ENCODE data around the gene USP34. TPM values are rescaled to one million over a fixed set of nuclear protein-coding genes. Genes with fewer than 3 reads are reported as not detected.

The USP34 gene
- total and polyA plus RNA-seq, 2 of the 8 experiments (the other 6 are each of a cell fraction or from before 2014, with no cell fraction given): 56.7 to 91.7 TPM

- H3K18ac ChIP-seq (ENCODE audit: extremely low read depth, low read length): no peak overlapping the region
- no peak overlapping the region for H2BK120ac ChIP-seq (replicated peaks; ENCODE audit: low read depth, low read length)
- no peak overlapping the region for H3K4me2 ChIP-seq (ENCODE audit: insufficient read depth in 1 of 2, low read depth in 2 of 2, low read length in 2 of 2)
- H3K23ac ChIP-seq (ENCODE audit: insufficient read length): no peak overlapping the region
- TF ChIP-seq CEBPB (IDR thresholded peaks at IDR 0.05; ENCODE audit: low read depth, low read length) (no peak), CREB1 (IDR thresholded peaks at IDR 0.05) (no peak), NRF1 (IDR thresholded peaks at IDR 0.05; ENCODE audit: low read depth, low read length) (no peak), ASH2L (IDR thresholded peaks at IDR 0.05; ENCODE audit: low read length) (no peak), FOSL1 (IDR thresholded peaks at IDR 0.05; ENCODE audit: insufficient read depth, low read depth, low read length) (no peak), MAFK (IDR thresholded peaks at IDR 0.05; ENCODE audit: low read depth, low read length) (no peak), SRF (IDR thresholded peaks at IDR 0.05; ENCODE audit: low read depth, low read length) (no peak), HDAC6 (IDR thresholded peaks at IDR 0.05; ENCODE audit: low read depth, low read length) (no peak), JUN (IDR thresholded peaks at IDR 0.05; ENCODE audit: low read depth, low read length) (no peak), TAF1 (IDR thresholded peaks at IDR 0.05; ENCODE audit: low read depth, low read length) (no peak), JUND (IDR thresholded peaks at IDR 0.05; ENCODE audit: low read length) (no peak), GABPA (IDR thresholded peaks at IDR 0.05; ENCODE audit: borderline replicate concordance, insufficient read depth, low read length) (no peak), ZNF274 (IDR thresholded peaks at IDR 0.05; ENCODE audit: borderline replicate concordance, extremely low read depth, low read length) (no peak), SAP30 (IDR thresholded peaks at IDR 0.05; ENCODE audit: insufficient read depth, insufficient replicate concordance, low read length) (no peak), TAF7 (optimal IDR thresholded peaks at IDR 0.05; ENCODE audit: borderline replicate concordance, low read depth, low read length) (no peak), CBX5 (IDR thresholded peaks at IDR 0.05; ENCODE audit: low read depth, low read length) (no peak)
- H3K14ac ChIP-seq (ENCODE audit: insufficient read length): no peak overlapping the region
- H3K79me1 ChIP-seq (ENCODE audit: low read depth, low read length): no peaks in the 10 kb centered on the region; the same call in 1 of the 2 replicates
- H4K8ac ChIP-seq (ENCODE audit: extremely low read depth, insufficient read depth, low read length): no peak overlapping the region
- no peak overlapping the region for H3K9ac ChIP-seq (replicated peaks in 1 of 4; ENCODE audit: extremely low read depth in 1 of 4, low read depth in 3 of 4, low read length in 3 of 4)
- H2AFZ ChIP-seq (ENCODE audit: low read length): no peak overlapping the region
- no peaks in the 10 kb centered on the region; the same call in 1 of the 2 replicates for H3K23me2 ChIP-seq (ENCODE audit: low read depth, low read length)
- no peaks in the 10 kb centered on the region for H3K79me2 ChIP-seq (ENCODE audit: control insufficient read depth in 1 of 2, insufficient read depth in 2 of 2, low read length in 2 of 2)
- peaks cover 15 to 89% (median 58%) of the 10 kb centered on the region in 4 experiments for H3K36me3 ChIP-seq (ENCODE audit: control insufficient read depth in 2 of 4, insufficient read depth in 4 of 4, low read length in 3 of 4)
- H3K4me3 ChIP-seq (ENCODE audit: extremely low read depth in 1 of 4, insufficient read depth in 2 of 4, low read depth in 3 of 4, low read length in 4 of 4): no peak overlapping the region
- CTCF ChIA-PET (ENCODE audit: partially characterized antibody): no interaction called here
- no peak overlapping the region for H4K91ac ChIP-seq (replicated peaks; ENCODE audit: insufficient read length, low read length)
- no peak overlapping the region for H2AK5ac ChIP-seq (ENCODE audit: low read depth, low read length)
- FAIRE-seq (no peak), DNase-seq (ENCODE audit: low read depth in 1 of 2, low spot score in 2 of 2) (no peak)
- H3K27me3 ChIP-seq (replicated peaks in 1 of 4; ENCODE audit: control insufficient read depth in 3 of 4, extremely low read depth in 1 of 4, insufficient read depth in 3 of 4, low read length in 3 of 4): no peaks in the 10 kb centered on the region
- WGBS, 2 experiments (ENCODE audit: extremely low coverage in 1 of 2, insufficient coverage in 1 of 2, insufficient read length in 1 of 2, insufficient replicate concordance in 2 of 2, low coverage in 1 of 2, low lambda C conversion rate in 2 of 2, missing lambda C conversion rate in 1 of 2): 90% methylated on average over 4 of the region's 4 CpGs; no CpG with 5 or more reads in 1 of the 2 experiments
- H4K5ac ChIP-seq (ENCODE audit: insufficient read length, low read depth, low read length): no peak overlapping the region
- no peak overlapping the region for H2BK12ac ChIP-seq (ENCODE audit: low read depth, low read length)
- H2BK5ac ChIP-seq (ENCODE audit: low read depth, low read length): no peak overlapping the region
- H3K9me3 ChIP-seq (ENCODE audit: insufficient read depth in 2 of 2, low read depth in 1 of 2, low read length in 1 of 2): no peaks in the 10 kb centered on the region
- no peak overlapping the region for H3K56ac ChIP-seq (replicated peaks; ENCODE audit: insufficient read length, low read depth, low read length)
- H4K20me1 ChIP-seq (replicated peaks in 1 of 2; ENCODE audit: control insufficient read depth in 1 of 2, insufficient read depth in 2 of 2, low read length in 2 of 2): peaks cover 2 to 3% of the 10 kb centered on the region in 2 experiments
- H3K4me1 ChIP-seq (replicated peaks in 1 of 4; ENCODE audit: control insufficient read depth in 3 of 4, insufficient read depth in 4 of 4, low read length in 3 of 4): peaks cover 0 to 7% (median 3%) of the 10 kb centered on the region in 4 experiments; a peak in 3 of 7 replicates
- H2BK20ac ChIP-seq (ENCODE audit: low read length): no peak overlapping the region
- H3K27ac ChIP-seq (ENCODE audit: low read depth, low read length): no peak overlapping the region
- POLR2A ChIA-PET (ENCODE audit: partially characterized antibody): interaction anchor here (1.3 kb wide), 1 partner anchor 10 kb away, joined by 3 read pairs; no protein-coding TSS in a partner anchor
- H2BK15ac ChIP-seq (ENCODE audit: low read length): no peak overlapping the region
- H3K4ac ChIP-seq (replicated peaks; ENCODE audit: insufficient read length, low read depth, low read length): no peak overlapping the region
Observed at GRCh38 chr2:61187085-61187484, 283.8 kb downstream of the USP34 start.

All from H1 (cell line).